SIG-M5 treated with dmso at 0.1 percent for 504 hours (cell line): Measurements from ENCODE around the gene UBASH3A.
A peak's percentile ranks its signal among the peaks of the same experiment; 100 is the strongest.
"Not testable (repeated sequence)": the region's sequence is repeated elsewhere in the genome, so short reads cannot be mapped to it uniquely, and the experiment has no call there.

ENCODE experiments used
- DNase-seq: peaks from one replicate; lab custom pipeline; 2025; ENCODE audit not compliant: unreplicated experiment; lab: John Stamatoyannopoulos, UW

UBASH3A gene

DNA sequence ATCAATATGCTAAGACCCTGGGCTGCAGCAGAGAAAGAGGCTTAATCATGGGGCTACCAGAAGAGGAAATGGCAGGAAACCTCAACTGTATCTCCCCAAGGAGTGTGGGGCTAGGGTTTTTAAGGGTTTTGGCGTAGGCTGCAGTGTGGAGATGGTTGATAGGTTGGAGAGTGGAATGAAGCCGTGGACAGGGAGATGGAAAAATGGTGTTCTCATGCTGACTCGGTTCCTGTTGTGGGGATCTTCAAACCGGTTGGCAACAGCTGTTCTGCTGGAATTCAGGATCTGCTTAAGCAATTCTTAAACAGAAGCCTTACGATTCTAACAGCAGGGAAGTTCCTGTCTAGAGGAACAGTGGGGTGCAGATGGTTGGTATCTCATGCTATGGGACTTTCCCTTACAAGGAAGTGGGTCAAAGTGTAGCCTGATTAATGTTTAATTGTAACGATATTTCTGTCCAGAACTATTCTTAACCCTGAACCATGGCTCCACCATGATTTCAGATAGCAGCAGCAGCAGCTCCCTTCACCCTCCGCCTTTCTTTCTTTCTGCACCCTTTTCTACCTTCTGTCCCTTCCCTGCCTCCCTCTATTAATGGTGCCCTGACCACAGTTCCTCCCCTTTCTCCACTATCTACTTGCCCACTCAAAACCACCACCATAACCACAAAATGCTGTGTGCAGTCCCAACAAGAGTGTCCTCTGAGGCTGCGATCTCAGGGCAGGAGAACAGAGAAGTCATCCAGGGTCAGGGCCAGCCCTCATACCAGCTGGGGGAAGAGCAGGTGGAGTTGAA, 61.5 kb downstream of the UBASH3A start:
- peak; percentile 60 for DNase-seq

GRCh38 chr21:42465803-42466127, 62.1 kb downstream of the UBASH3A start:
- no peak for DNase-seq

- DNase-seq = no peak
Measured at GRCh38 chr21:42466700-42467099, 63.0 kb downstream of the UBASH3A start.

GRCh38 chr21:42467140-42467983, 63.7 kb downstream of the UBASH3A start:
- peak; percentile 47 for DNase-seq

DNA sequence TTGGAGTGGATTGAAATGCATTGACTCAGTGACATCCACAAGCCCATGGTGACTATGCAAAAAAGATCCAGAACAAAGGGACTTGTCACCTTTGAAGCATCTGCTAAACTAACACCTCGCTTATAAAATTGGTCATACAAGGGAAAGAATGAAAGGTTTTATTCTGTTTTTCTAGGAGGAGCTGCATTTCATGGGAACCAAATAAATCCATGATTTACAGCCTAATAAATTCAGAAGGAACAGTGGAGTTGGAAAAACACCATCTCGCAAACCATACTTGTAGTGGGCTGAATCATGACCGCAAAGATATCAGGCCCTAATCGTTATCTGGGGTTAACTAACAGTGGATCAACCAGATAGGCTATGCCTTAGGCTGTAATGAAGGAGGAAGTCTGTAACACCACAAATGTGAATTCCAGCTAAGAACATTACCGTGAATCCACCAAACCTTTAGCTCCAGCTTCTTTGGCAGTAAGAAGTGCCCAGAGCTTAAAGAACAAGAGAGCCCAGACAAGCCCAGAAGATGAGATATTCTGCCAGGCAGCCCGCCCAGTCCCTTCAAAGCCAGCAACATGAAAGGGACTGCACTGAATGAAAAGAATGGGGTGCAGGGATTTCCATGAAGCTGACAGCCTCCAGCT, 64.9 kb downstream of the UBASH3A start:
- no peak for DNase-seq

- DNase-seq = no peak
Measured at GRCh38 chr21:42469272-42469671, 65.6 kb downstream of the UBASH3A start.

GRCh38 chr21:42469726-42470125, 66.0 kb downstream of the UBASH3A start:
- DNase-seq = not testable (repeated sequence)

DNA sequence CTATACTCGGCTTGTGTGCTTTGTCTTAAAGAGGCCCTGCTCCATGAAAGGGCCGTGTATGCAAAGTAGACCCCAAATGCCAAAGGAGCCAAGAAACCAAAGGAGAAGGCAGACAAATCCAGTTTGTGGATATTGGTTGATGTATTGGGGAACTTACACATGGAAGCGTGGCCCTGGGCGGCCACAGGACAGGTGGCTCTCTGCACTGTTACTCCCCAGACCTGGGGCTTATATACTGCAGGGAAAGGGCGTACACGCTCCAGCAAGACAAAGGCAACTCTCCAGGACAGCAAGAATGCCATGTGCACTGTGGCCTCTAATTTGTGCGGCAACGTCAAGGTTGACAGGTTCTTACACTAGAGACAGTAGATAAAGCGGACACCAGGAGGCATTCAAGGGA, 67.5 kb downstream of the UBASH3A start:
- no peak for DNase-seq

GRCh38 chr21:42471716-42472330, 68.1 kb downstream of the UBASH3A start:
- no peak for DNase-seq

- no peak for DNase-seq
Measured at GRCh38 chr21:42472521-42472920, 68.8 kb downstream of the UBASH3A start.

DNA sequence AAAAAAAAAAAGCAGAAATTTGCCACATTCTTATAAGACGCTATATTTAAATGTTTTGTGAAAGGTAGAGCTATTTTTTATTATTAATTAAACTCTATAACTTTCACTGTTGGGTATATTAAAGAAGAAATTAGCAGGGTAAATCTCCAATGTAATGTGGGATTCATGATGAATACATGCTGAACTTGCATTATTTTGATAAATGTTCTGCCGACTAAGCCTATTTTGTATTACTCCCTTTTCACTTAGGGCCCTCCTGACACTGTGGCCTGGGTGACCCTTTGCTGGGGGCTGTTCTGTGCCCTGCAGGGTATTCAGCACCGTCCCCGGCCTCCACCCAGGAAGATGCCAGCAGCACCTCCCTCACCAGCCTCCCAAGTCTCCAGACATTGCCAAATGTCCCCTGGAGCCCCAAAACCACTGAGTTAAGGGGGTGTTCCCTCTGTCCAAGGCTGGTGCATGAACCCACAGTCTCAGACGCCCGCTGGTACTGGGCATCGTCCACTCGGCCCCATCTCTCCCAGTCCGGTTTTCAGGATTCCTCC, 69.9 kb downstream of the UBASH3A start:
- DNase-seq = no peak

GRCh38 chr21:42474043-42474831, 70.5 kb downstream of the UBASH3A start:
- peak; percentile 42 for DNase-seq

DNA sequence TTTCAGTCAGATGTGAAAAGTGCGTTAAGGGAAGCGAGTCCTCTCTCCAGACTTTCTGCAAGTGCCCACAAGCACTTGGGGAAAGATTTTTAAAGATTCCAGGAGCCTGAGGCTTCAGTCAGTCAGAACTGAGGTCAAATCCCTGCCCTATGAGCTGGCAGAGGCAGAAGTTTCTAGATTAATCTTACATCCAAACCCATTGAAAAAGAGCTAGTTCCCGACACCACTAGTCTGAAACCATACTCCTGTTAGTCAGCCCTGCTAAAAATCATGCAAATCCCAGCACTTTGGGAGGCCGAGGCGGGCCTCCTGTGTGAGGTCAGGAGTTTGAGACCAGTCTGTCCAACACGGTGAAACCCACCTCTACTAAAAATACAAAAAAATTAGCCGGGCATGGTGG, 71.3 kb downstream of the UBASH3A start:
- DNase-seq = no peak

DNA sequence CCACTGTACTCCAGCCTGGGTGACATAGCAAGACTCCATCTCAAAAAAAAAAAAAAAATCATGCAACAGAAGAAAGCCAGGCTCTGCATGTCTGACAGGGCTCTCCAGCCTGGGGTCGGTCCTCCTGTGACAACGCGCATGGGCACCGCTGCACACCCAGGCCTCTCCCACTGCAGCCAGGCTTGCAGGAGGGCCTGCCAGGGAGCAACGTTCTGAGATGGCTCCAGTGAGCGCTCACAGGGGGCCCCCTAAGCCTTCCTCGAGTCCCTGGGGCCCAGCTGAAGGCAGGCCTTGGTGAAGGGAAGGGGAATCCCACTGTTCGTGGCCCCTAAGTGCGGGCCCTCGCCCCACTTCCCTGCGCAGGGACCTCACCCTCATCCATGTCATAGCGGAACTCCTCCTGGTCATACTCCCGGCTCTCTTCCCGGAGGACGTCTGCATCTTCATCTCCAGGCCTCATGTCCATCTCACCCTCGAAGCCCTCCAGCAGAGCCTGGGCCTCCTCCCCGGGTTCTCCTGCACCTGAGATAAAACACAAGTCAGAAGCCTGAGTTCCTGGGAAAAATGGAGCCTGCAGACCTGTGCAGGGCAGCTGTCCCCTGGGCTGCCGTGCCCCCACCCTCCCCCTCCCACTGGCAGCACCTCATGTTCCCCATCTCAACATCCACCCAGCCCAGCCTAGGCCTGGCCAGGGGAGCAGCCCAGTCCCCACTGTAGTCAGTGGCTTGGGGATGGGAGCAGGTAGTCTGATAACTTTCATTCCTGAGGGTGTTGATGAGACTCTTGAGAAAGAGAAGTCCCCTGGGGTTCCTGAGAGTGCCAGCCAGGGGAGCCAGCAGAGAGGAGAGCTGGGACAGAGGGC, 72.1 kb downstream of the UBASH3A start:
- DNase-seq = no peak

DNA sequence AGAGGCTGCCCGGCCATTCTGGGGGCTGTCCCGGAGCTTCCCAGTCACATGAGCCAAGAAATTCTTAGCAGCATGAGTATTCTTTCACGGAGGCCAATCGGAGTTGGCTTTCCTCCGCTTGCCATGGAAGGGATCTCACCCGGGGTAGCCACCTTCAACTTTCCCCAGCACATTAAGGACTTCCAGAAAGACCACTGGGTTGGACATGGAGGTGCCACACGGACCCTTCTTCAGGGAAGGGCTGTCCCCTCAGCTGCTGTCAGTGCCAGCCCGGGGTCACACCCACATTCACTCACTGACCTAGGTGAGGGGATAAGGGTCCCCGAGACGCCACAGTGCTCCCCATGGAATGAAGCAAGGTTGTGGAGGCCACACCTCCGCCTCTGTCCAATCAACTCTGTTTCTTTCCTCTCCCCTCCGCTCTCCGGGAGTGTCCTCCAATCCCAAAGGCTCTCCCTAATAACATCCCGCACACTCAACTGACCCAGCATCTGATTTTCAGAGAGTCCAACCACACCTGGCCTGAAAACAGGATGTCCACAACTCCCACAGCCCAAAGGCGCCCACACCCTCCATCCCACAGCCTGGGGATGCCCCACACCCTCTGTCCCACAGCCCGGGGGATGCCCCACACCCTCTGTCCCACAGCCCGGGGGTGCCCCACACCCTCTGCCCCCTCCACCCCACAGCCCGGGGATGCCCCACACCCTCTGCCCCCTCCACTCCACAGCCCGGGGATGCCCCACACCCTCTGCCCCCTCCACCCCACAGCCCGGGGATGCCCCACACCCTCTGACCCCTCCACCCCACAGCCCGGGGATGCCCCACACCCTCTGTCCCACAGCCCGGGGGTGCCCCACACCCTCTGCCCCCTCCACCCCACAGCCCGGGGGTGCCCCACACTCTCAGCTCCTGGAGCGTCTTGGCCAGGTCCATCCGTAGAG, 73.0 kb downstream of the UBASH3A start:
- no peak for DNase-seq

- DNase-seq = no peak
Measured at GRCh38 chr21:42478504-42478903, 74.8 kb downstream of the UBASH3A start.

DNA sequence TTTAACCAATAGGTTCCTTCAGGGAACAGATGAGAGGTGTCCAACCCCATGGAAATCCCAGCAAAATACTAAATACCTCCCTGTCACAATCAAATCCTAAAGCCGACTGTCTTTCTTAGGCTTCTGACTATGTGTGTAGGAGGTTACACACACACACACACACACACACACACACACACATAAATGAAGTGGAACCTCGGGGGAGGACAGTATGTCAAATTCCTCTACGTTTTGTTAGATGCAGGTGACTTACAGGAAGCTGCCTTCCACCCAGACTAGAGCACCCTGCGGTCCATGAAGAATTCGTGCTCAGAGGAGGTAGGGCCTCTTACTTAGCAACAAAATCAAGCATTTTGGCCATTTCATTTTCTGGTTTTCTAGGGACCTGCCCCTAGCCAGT, 75.9 kb downstream of the UBASH3A start:
- DNase-seq = no peak

- no peak for DNase-seq
Measured at GRCh38 chr21:42480736-42481135, 77.0 kb downstream of the UBASH3A start.
